Upper lobe of left lung (tissue), 6 donors: ENCODE measurements around the gene NHS. TPM values are rescaled to one million over a fixed set of nuclear protein-coding genes. Genes with fewer than 3 reads are reported as not detected.

Source experiments
- ATAC-seq, 2 donors: fragments of 200-7000 bp; cut with Tn5 transposase; one replicate each; pipeline ENCODE4 v1.9.1; 2022; ENCODE audit warnings: mild to moderate bottlenecking in 2 of 2, moderate library complexity in 2 of 2; ENCODE audit not compliant: low FRiP score in 2 of 2
- DNase-seq, 2 donors: peaks; one replicate each; pipeline ENCODE4 v3.0.0-alpha.2; 2019 to 2020
- H3K27ac ChIP-seq, 4 donors: fragments of 200-600 bp; sonication (generic); one replicate each; pipeline ENCODE4 v1.5.1; 2016 to 2019
- H3K27me3 ChIP-seq, 4 donors: fragments of 200-600 bp; sonication (generic); one replicate each; pipeline ENCODE4 v1.5.1; 2017 to 2019
- H3K36me3 ChIP-seq, 4 donors: fragments of 200-600 bp; sonication (generic); one replicate each; pipeline ENCODE4 v1.5.1; 2016 to 2019
- H3K4me1 ChIP-seq, 4 donors: fragments of 200-600 bp; sonication (generic); one replicate each; pipeline ENCODE4 v1.5.1; 2018 to 2019
- H3K4me3 ChIP-seq, 4 donors: fragments of 200-600 bp; sonication (generic); one replicate each; pipeline ENCODE4 v1.5.1; 2017 to 2019; ENCODE audit warnings: mild to moderate bottlenecking in 2 of 4, moderate library complexity in 1 of 4
- H3K9me3 ChIP-seq, 4 donors: fragments of 200-600 bp; sonication (generic); one replicate each; pipeline ENCODE4 v1.5.1; 2018 to 2019
- CTCF ChIP-seq, 6 experiments: fragments of 450-650 bp in 4 of 6; fragments of 200-600 bp in 2 of 6; sonication (generic) in 2 of 6; IDR thresholded peaks; one replicate each; pipeline ENCODE4 v1.5.1; 2016 to 2019; ENCODE audit warnings: antibody characterized with exemption in 6 of 6
- EP300 ChIP-seq, 4 donors: sonication (generic); formaldehyde crosslinking; IDR thresholded peaks; one replicate each; pipeline ENCODE4 v1.5.1; 2017; ENCODE audit warnings: antibody characterized with exemption in 4 of 4, control low read depth in 2 of 4
- POLR2A ChIP-seq, 4 donors: fragments of 450-650 bp; IDR thresholded peaks; one replicate each; pipeline ENCODE4 v1.5.1; 2016 to 2017; ENCODE audit warnings: antibody characterized with exemption in 4 of 4, mild to moderate bottlenecking in 2 of 4
- POLR2AphosphoS5 ChIP-seq, 2 donors: sonication (generic); formaldehyde crosslinking; IDR thresholded peaks; one replicate each; pipeline ENCODE4 v1.5.1; 2017; ENCODE audit warnings: antibody characterized with exemption in 2 of 2
- WGBS, 2 donors: methylation state at CpG; one replicate each; pipeline ENCODE4 v1.1.5; 2017 to 2018; 5-methylcytosine and 5-hydroxymethylcytosine counted together
- total RNA-seq, 6 donors: library from RNA; depleted of rRNA in 4 of 6; stranded (reverse); fragments of >200 nt in 4 of 6; gene quantifications; one replicate each; pipeline versions ENCODE4 v1.1.0 to v1.2.1, GENCODE V29; 2016 to 2021
- donor health status: DM: no; HTN: no; CAD: no; lungs with moderate emphysema.
- donor health status: DM: no; HTN: yes; CAD: no; lungs with severe emphysema.

NHS gene
- total RNA-seq, 6 donors from 2014 or later: 0.46 to 6.3 (median 2.4) TPM

DNA sequence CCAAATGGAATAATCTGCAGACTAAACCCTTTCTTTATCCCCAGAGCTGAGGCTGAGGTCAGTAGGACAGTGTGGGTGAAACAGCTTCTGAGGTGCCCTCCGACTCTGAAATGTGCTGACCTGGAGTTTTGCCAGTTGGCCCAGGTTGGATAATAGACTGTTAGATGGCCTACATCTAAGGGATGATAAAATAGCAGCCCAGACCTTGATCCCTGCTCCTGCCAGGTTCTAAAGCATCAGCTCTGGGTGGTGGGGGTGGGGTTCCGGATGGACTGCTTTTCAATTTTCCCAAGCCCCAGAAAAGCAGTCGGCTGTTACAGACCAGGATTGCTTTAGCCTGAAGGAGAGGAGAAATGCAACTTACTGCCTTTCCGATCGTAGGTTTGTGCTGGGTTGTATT is 110.4 kb downstream of the NHS start:
- Histone ChIP-seq H3K9me3 (no peaks in the 10 kb centered on the region), H3K27ac (no peak overlapping the region), H3K4me3 (no peak overlapping the region), H3K36me3 (no peaks in the 10 kb centered on the region), H3K4me1 (no peaks in the 10 kb centered on the region), H3K27me3 (no peaks in the 10 kb centered on the region)
- ATAC-seq: no peak
- 71 to 100% methylated on average over 3 to 5 of the region's 5 CpGs for WGBS, 2 donors
- DNase-seq: no peak
- no peak for TF ChIP-seq POLR2A (IDR thresholded peaks at IDR 0.05)
- TF ChIP-seq EP300 (IDR thresholded peaks at IDR 0.05): no peak
- no peak for TF ChIP-seq CTCF (IDR thresholded peaks at IDR 0.05)
- TF ChIP-seq POLR2AphosphoS5 (IDR thresholded peaks at IDR 0.05): no peak

DNA sequence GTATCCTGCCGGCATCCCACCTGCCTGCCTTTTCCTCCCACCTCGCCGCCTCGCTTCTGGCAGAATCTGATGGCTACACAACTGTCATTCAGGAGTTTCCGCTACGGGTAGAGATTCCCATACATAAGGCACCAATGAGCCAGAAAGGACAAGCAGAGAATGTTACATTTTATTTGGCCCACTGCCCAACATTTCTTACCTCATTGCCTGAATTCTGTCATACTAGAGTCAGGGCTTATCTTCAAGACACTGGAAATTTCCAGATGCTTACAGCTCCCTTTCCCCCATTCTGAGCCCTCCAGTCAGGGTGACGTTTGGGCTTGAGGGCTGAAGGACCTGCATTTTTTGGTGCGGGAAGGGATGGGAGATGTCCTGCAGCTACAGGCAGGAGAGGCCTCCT is 113.0 kb downstream of the NHS start:
- DNase-seq (no peak), ATAC-seq (no peak)
- Histone ChIP-seq H3K4me1 (no peaks in the 10 kb centered on the region), H3K4me3 (no peak overlapping the region), H3K27me3 (no peaks in the 10 kb centered on the region), H3K9me3 (no peaks in the 10 kb centered on the region), H3K27ac (no peak overlapping the region), H3K36me3 (no peaks in the 10 kb centered on the region)
- WGBS, 2 donors: 82 to 91% methylated on average over 8 of the region's 8 CpGs
- TF ChIP-seq POLR2A (IDR thresholded peaks at IDR 0.05) (no peak), POLR2AphosphoS5 (IDR thresholded peaks at IDR 0.05) (no peak), CTCF (IDR thresholded peaks at IDR 0.05) (no peak)

DNA sequence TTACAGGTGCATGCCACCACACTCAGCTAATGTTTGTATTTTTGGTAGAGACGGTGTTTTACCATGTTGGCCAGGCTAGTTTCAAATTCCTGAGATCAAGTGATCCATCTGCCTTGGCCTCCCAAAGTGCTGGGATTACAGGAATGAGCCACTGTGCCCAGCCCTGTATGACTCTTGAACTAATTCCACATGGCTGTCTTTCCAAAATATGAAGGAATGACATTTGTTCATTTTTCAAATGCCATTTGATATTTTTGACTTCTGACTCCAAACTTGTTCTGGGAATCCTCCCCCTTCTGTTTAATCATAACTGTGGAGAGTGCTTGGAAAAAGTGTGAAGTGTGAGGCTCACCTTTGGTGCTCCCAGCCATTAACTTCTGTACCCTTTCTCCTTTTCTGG is 119.2 kb downstream of the NHS start:
- 82% methylated on average over 1 of the region's 1 CpG; no CpG with 5 or more reads in 1 of the 2 donors for WGBS, 2 donors
- no peak for DNase-seq
- Histone ChIP-seq H3K36me3 (no peaks in the 10 kb centered on the region), H3K9me3 (no peaks in the 10 kb centered on the region), H3K4me1 (no peaks in the 10 kb centered on the region), H3K4me3 (no peak overlapping the region), H3K27ac (no peak overlapping the region), H3K27me3 (no peaks in the 10 kb centered on the region)
- no peak for ATAC-seq
- no peak for TF ChIP-seq EP300 (IDR thresholded peaks at IDR 0.05)
- no peak for TF ChIP-seq POLR2A (IDR thresholded peaks at IDR 0.05)
- TF ChIP-seq CTCF (IDR thresholded peaks at IDR 0.05): no peak
- no peak for TF ChIP-seq POLR2AphosphoS5 (IDR thresholded peaks at IDR 0.05)

GRCh38 chrX:17495052-17495451 is 120.1 kb downstream of the NHS start:
- no peaks in the 10 kb centered on the region for H3K4me1 ChIP-seq
- H3K27me3 ChIP-seq: no peaks in the 10 kb centered on the region
- WGBS, 2 donors: 76 to 81% methylated on average over 2 of the region's 2 CpGs
- no peaks in the 10 kb centered on the region for H3K36me3 ChIP-seq
- no peak for DNase-seq
- no peak overlapping the region for H3K4me3 ChIP-seq
- no peaks in the 10 kb centered on the region for H3K9me3 ChIP-seq
- ATAC-seq: no peak
- TF ChIP-seq EP300 (IDR thresholded peaks at IDR 0.05) (no peak), CTCF (IDR thresholded peaks at IDR 0.05) (no peak), POLR2AphosphoS5 (IDR thresholded peaks at IDR 0.05) (no peak), POLR2A (IDR thresholded peaks at IDR 0.05) (no peak)
- no peak overlapping the region for H3K27ac ChIP-seq

DNA sequence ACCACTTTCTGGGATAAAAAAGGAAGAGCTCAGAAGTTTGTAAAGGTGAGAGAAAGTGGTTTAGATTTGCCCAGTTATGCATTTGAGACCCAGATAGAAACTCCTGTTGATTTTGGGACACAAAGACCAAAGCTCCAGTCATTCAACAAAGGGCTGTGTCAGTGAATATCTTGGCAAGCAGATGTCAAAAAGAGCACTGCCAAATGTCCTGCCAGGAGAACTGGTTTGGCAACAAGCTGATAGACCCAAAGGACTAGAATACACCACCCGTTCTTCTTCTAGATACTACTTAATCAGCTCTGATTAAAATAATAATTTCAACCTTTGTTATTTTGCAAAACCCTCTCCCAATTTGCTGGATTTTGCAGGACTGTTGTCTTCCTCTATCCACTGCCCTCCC is 121.4 kb downstream of the NHS start:
- ATAC-seq (no peak), DNase-seq (no peak)
- WGBS, 2 donors: 41 to 44% methylated on average over 1 of the region's 1 CpG
- no peaks in the 10 kb centered on the region for H3K9me3 ChIP-seq
- no peaks in the 10 kb centered on the region for H3K36me3 ChIP-seq
- H3K4me1 ChIP-seq: peaks cover 0 to 2% (median 0%) of the 10 kb centered on the region in 4 donors
- no peak overlapping the region for H3K27ac ChIP-seq
- no peak overlapping the region for H3K4me3 ChIP-seq
- TF ChIP-seq POLR2AphosphoS5 (IDR thresholded peaks at IDR 0.05): no peak
- no peak for TF ChIP-seq CTCF (IDR thresholded peaks at IDR 0.05)
- TF ChIP-seq EP300 (IDR thresholded peaks at IDR 0.05): no peak
- no peak for TF ChIP-seq POLR2A (IDR thresholded peaks at IDR 0.05)
- no peaks in the 10 kb centered on the region for H3K27me3 ChIP-seq
